Fibroblast of lung (primary cell): ENCODE measurements around the gene CLN3. TPM values are rescaled to one million over a fixed set of nuclear protein-coding genes. Genes with fewer than 3 reads are reported as not detected.

Experiments
- DNase-seq, 2 donors: peaks; one replicate each; pipeline versions ENCODE4 v3.0.0 to v3.0.0-alpha.2; 2010; ENCODE audit warnings: low read depth in 2 of 2
- H2AFZ ChIP-seq: 2 replicates; pipeline ENCODE4 v1.5.1; 2012; ENCODE audit warnings: low read length, control low read depth, inconsistent platforms
- H3K27ac ChIP-seq: 2 replicates; pipeline ENCODE4 v1.5.1; 2011; ENCODE audit warnings: low read length, control low read depth; ENCODE audit not compliant: insufficient read depth
- H3K27me3 ChIP-seq: 2 replicates; pipeline ENCODE4 v1.5.1; 2011; ENCODE audit warnings: mild to moderate bottlenecking, low read length; ENCODE audit not compliant: control insufficient read depth, insufficient read depth
- H3K36me3 ChIP-seq: 2 replicates; pipeline ENCODE4 v1.5.1; 2011; ENCODE audit warnings: low read length; ENCODE audit not compliant: control insufficient read depth, insufficient read depth
- H3K4me1 ChIP-seq: 2 replicates; pipeline ENCODE4 v1.5.1; 2011; ENCODE audit warnings: low read length; ENCODE audit not compliant: control insufficient read depth, insufficient read depth; ENCODE audit errors: extremely low read depth
- H3K4me2 ChIP-seq: 2 replicates; pipeline ENCODE4 v1.5.1; 2011; ENCODE audit warnings: low read length, control low read depth; ENCODE audit not compliant: insufficient read depth; ENCODE audit errors: extremely low read depth
- H3K4me3 ChIP-seq, 4 experiments: fragments of 200-600 bp in 1 of 4; sonication (generic) in 1 of 4; replicated peaks in 1 of 4; 2 replicates each; pipeline ENCODE4 v1.5.1; 2011 to 2016; ENCODE audit warnings: low read length in 4 of 4, low read depth in 3 of 4, mild to moderate bottlenecking in 3 of 4, control low read depth in 2 of 4, inconsistent platforms in 1 of 4, mixed read lengths in 1 of 4; ENCODE audit not compliant: insufficient read depth in 1 of 4; ENCODE audit errors: control extremely low read depth in 1 of 4
- H3K79me2 ChIP-seq: 2 replicates; pipeline ENCODE4 v1.5.1; 2012; ENCODE audit warnings: mild to moderate bottlenecking, low read length, inconsistent platforms; ENCODE audit not compliant: control insufficient read depth, insufficient read depth
- H3K9ac ChIP-seq: 2 replicates; pipeline ENCODE4 v1.5.1; 2011; ENCODE audit warnings: mild to moderate bottlenecking, low read length, control low read depth; ENCODE audit not compliant: insufficient read depth
- H3K9me3 ChIP-seq: 2 replicates; pipeline ENCODE4 v1.5.1; 2012; ENCODE audit warnings: low read depth, low read length; ENCODE audit not compliant: control insufficient read depth, insufficient read depth
- H4K20me1 ChIP-seq: 2 replicates; pipeline ENCODE4 v1.5.1; 2011; ENCODE audit warnings: low read length; ENCODE audit not compliant: control insufficient read depth, insufficient read depth; ENCODE audit errors: extremely low read depth
- CTCF ChIP-seq, 2 donors: IDR thresholded peaks in 1 of 2; conservative IDR thresholded peaks in 1 of 2; 1 replicate in 1 of 2; 2 replicates in 1 of 2; pipeline ENCODE4 v1.5.1; 2011 to 2012; ENCODE audit warnings: low read length in 2 of 2, control low read depth in 1 of 2, inconsistent platforms in 1 of 2, low read depth in 1 of 2, mild to moderate bottlenecking in 1 of 2
- EZH2 ChIP-seq: IDR thresholded peaks from 2 replicates; pipeline ENCODE4 v1.5.1; 2012; ENCODE audit warnings: low read length, control low read depth, mild to moderate bottlenecking; ENCODE audit errors: missing control alignments
- polyA plus RNA-seq, 2 donors: library from polyadenylated mRNA; depleted of rRNA in 1 of 2; stranded (reverse) in 1 of 2; unstranded in 1 of 2; fragments of >200 nt; gene quantifications; 2 replicates each; pipeline ENCODE4 v1.2.1, GENCODE V29; 2011 to 2012; ENCODE audit warnings: missing spikeins in 1 of 2
- total RNA-seq: library from RNA; depleted of rRNA; stranded (reverse); fragments of >200 nt; gene quantifications from 2 replicates; pipeline ENCODE4 v1.2.1, GENCODE V29; 2014

Gene CLN3
- total and polyA plus RNA-seq, 2 donors (not counting 1 experiment from before 2014, with no cell fraction given) = 19.5 to 23.3 TPM

- TF ChIP-seq EZH2 (no peak), CTCF (conservative IDR thresholded peaks at IDR 0.05 in 1 of 2, IDR thresholded peaks at IDR 0.05 in 1 of 2; ENCODE audit: low read depth in 1 of 2, low read length in 2 of 2) (no peak)
- H3K36me3 ChIP-seq = no peaks in the 10 kb centered on the region
- no peaks in the 10 kb centered on the region for H3K9me3 ChIP-seq
- H3K27me3 ChIP-seq = no peaks in the 10 kb centered on the region
- H3K4me2 ChIP-seq = no peak overlapping the region
- H3K9ac ChIP-seq = no peak overlapping the region
- H3K79me2 ChIP-seq = no peaks in the 10 kb centered on the region
- no peak overlapping the region for H2AFZ ChIP-seq
- no peak overlapping the region for H3K27ac ChIP-seq
- no peak overlapping the region for H3K4me3 ChIP-seq
- H3K4me1 ChIP-seq = no peaks in the 10 kb centered on the region
- DNase-seq = no peak
- H4K20me1 ChIP-seq = no peaks in the 10 kb centered on the region
Observed at GRCh38 chr16:28526201-28527099, 34.6 kb upstream of the CLN3 start.

- Histone ChIP-seq H3K9me3 (no peaks in the 10 kb centered on the region), H3K4me3 (no peak overlapping the region), H3K27ac (no peak overlapping the region), H2AFZ (no peak overlapping the region), H3K36me3 (no peaks in the 10 kb centered on the region), H4K20me1 (no peaks in the 10 kb centered on the region), H3K9ac (no peak overlapping the region), H3K79me2 (no peaks in the 10 kb centered on the region), H3K4me1 (no peaks in the 10 kb centered on the region), H3K4me2 (no peak overlapping the region), H3K27me3 (no peaks in the 10 kb centered on the region)
- TF ChIP-seq CTCF (conservative IDR thresholded peaks at IDR 0.05 in 1 of 2, IDR thresholded peaks at IDR 0.05 in 1 of 2; ENCODE audit: low read depth in 1 of 2, low read length in 2 of 2) = no peak
- TF ChIP-seq EZH2 = no peak
- DNase-seq = no peak
Observed at GRCh38 chr16:28524681-28525171, 32.9 kb upstream of the CLN3 start.

GRCh38 chr16:28522792-28523191 is 30.9 kb upstream of the CLN3 start:
- no peak overlapping the region for H3K4me3 ChIP-seq
- no peak overlapping the region for H3K4me2 ChIP-seq
- TF ChIP-seq EZH2 = no peak
- TF ChIP-seq CTCF (conservative IDR thresholded peaks at IDR 0.05 in 1 of 2, IDR thresholded peaks at IDR 0.05 in 1 of 2; ENCODE audit: low read depth in 1 of 2, low read length in 2 of 2) = no peak
- no peaks in the 10 kb centered on the region for H3K9me3 ChIP-seq
- H2AFZ ChIP-seq = no peak overlapping the region
- H3K27ac ChIP-seq = no peak overlapping the region
- H4K20me1 ChIP-seq = no peaks in the 10 kb centered on the region
- no peaks in the 10 kb centered on the region for H3K36me3 ChIP-seq
- no peaks in the 10 kb centered on the region for H3K27me3 ChIP-seq
- H3K4me1 ChIP-seq = no peaks in the 10 kb centered on the region
- DNase-seq = no peak
- no peaks in the 10 kb centered on the region for H3K79me2 ChIP-seq
- no peak overlapping the region for H3K9ac ChIP-seq
